Measurements from ENCODE around the gene GNG4.

- TF ChIP-seq CTCF (IDR thresholded peaks at IDR 0.05; ENCODE audit: low read depth, low read length) (no peak), POLR2A (IDR thresholded peaks at IDR 0.05; ENCODE audit: extremely low read depth, insufficient read length) (no peak), MYC (IDR thresholded peaks at IDR 0.05; ENCODE audit: low read depth, low read length) (no peak), MAX (IDR thresholded peaks at IDR 0.05; ENCODE audit: low read depth, low read length) (no peak)
Measured at GRCh38 chr1:235697508-235697907, 47.9 kb upstream of the GNG4 start.
